Liver (tissue), 9 donors: ENCODE measurements around the gene C19orf53. TPM values are rescaled to one million over a fixed set of nuclear protein-coding genes. Genes with fewer than 3 reads are reported as not detected.

ENCODE experiments used
- DNase-seq: peaks from one replicate; pipeline ENCODE4 v3.0.0-alpha.2; 2017; ENCODE audit warnings: low spot score
- H3K27ac ChIP-seq, 2 donors: one replicate each; pipeline ENCODE4 v1.7.0; 2013; ENCODE audit warnings: inconsistent platforms in 2 of 2, low read length in 2 of 2, control low read depth in 1 of 2, low read depth in 1 of 2, mild to moderate bottlenecking in 1 of 2
- H3K27me3 ChIP-seq, 4 donors: one replicate each; pipeline versions ENCODE4 v1.6.1 to v1.7.0; 2013; ENCODE audit warnings: low read length in 3 of 4, inconsistent platforms in 1 of 4, mild to moderate bottlenecking in 1 of 4, moderate library complexity in 1 of 4; ENCODE audit not compliant: control insufficient read depth in 4 of 4, insufficient read depth in 4 of 4
- H3K36me3 ChIP-seq, 4 donors: one replicate each; pipeline versions ENCODE4 v1.6.1 to v1.7.0; 2013; ENCODE audit warnings: low read length in 3 of 4, mild to moderate bottlenecking in 3 of 4, low read depth in 1 of 4, moderate library complexity in 1 of 4; ENCODE audit not compliant: control insufficient read depth in 4 of 4, insufficient read depth in 3 of 4
- H3K4me1 ChIP-seq, 4 donors: one replicate each; pipeline versions ENCODE4 v1.6.1 to v1.7.0; 2013; ENCODE audit warnings: low read length in 3 of 4, mild to moderate bottlenecking in 3 of 4, moderate library complexity in 1 of 4; ENCODE audit not compliant: control insufficient read depth in 4 of 4, insufficient read depth in 4 of 4
- H3K4me3 ChIP-seq, 3 donors: one replicate each; pipeline versions ENCODE4 v1.6.1 to v1.7.0; 2013; ENCODE audit warnings: low read length in 3 of 3, control low read depth in 1 of 3, low read depth in 1 of 3, mild to moderate bottlenecking in 1 of 3
- H3K9ac ChIP-seq, 2 donors: one replicate each; pipeline ENCODE4 v1.7.0; 2013; ENCODE audit warnings: low read length in 2 of 2, mild to moderate bottlenecking in 2 of 2, moderate library complexity in 2 of 2, control low read depth in 1 of 2, low read depth in 1 of 2
- H3K9me3 ChIP-seq, 4 donors: one replicate each; pipeline versions ENCODE4 v1.6.1 to v1.7.0; 2013; ENCODE audit warnings: low read length in 3 of 4; ENCODE audit not compliant: control insufficient read depth in 4 of 4
- EGR1 ChIP-seq, 2 donors: IDR thresholded peaks; 2 replicates each; pipeline ENCODE4 v1.6.1; 2016 to 2018; ENCODE audit warnings: antibody characterized with exemption in 2 of 2, low read depth in 2 of 2
- FOXA1 ChIP-seq: IDR thresholded peaks from 2 replicates; pipeline ENCODE4 v1.6.1; 2016; ENCODE audit warnings: antibody characterized with exemption
- FOXA2 ChIP-seq: IDR thresholded peaks from 2 replicates; pipeline ENCODE4 v1.6.1; 2016; ENCODE audit warnings: antibody characterized with exemption
- GABPA ChIP-seq, 2 donors: IDR thresholded peaks in 1 of 2; conservative IDR thresholded peaks in 1 of 2; 2 replicates each; pipeline ENCODE4 v1.6.1; 2016; ENCODE audit warnings: antibody characterized with exemption in 2 of 2, mild to moderate bottlenecking in 1 of 2, moderate library complexity in 1 of 2
- HNF4A ChIP-seq, 2 donors: conservative IDR thresholded peaks; 2 replicates each; pipeline ENCODE4 v1.6.1; 2016; ENCODE audit warnings: antibody characterized with exemption in 2 of 2, mild to moderate bottlenecking in 2 of 2
- HNF4G ChIP-seq: IDR thresholded peaks from 2 replicates; pipeline ENCODE4 v1.6.1; 2016; ENCODE audit warnings: antibody characterized with exemption
- JUND ChIP-seq, 2 donors: IDR thresholded peaks; 2 replicates each; pipeline ENCODE4 v1.6.1; 2016; ENCODE audit warnings: antibody characterized with exemption in 2 of 2
- NR2F2 ChIP-seq: IDR thresholded peaks from 2 replicates; pipeline ENCODE4 v1.6.1; 2016; ENCODE audit warnings: antibody characterized with exemption
- RAD21 ChIP-seq, 2 donors: IDR thresholded peaks; 2 replicates each; pipeline ENCODE4 v1.6.1; 2016; ENCODE audit warnings: antibody characterized with exemption in 2 of 2, mild to moderate bottlenecking in 2 of 2
- RXRA ChIP-seq, 2 donors: IDR thresholded peaks; 2 replicates each; pipeline ENCODE4 v1.6.1; 2017 to 2018; ENCODE audit warnings: antibody characterized with exemption in 2 of 2, mild to moderate bottlenecking in 1 of 2
- SP1 ChIP-seq: IDR thresholded peaks from 2 replicates; pipeline ENCODE4 v1.6.1; 2018; ENCODE audit warnings: antibody characterized with exemption, mild to moderate bottlenecking
- YY1 ChIP-seq: IDR thresholded peaks from 2 replicates; pipeline ENCODE4 v1.6.1; 2016; ENCODE audit warnings: antibody characterized with exemption, mild to moderate bottlenecking
- WGBS: extraction: QIAGEN DNeasy Blood & Tissue Kit; methylation state at CpG from one replicate; pipeline ENCODE4 v1.1.7; 2013; 5-methylcytosine and 5-hydroxymethylcytosine counted together
- polyA plus RNA-seq, 2 donors: library from polyadenylated mRNA; stranded (reverse) in 1 of 2; unstranded in 1 of 2; fragments of 200-250 nt in 1 of 2; fragments of >200 nt in 1 of 2; fragmentation: Nextera tagmentation in 1 of 2; extraction: Ambion mirVana in 1 of 2; gene quantifications; one replicate each; pipeline versions ENCODE4 v1.2.1 to v1.2.3, GENCODE V29; 2013 to 2015
- total RNA-seq, 2 donors: library from RNA; depleted of rRNA; stranded (reverse); fragments of >200 nt; gene quantifications; one replicate each; pipeline ENCODE4 v1.2.3, GENCODE V29; 2014
- TF ChIP-seq, protein P1 (sequence below): IDR thresholded peaks from 2 replicates; pipeline ENCODE4 v1.6.1; 2016; ENCODE audit warnings: antibody characterized with exemption
- TF ChIP-seq, protein P2 (sequence below): IDR thresholded peaks from 2 replicates; pipeline ENCODE4 v1.6.1; 2016; ENCODE audit warnings: antibody characterized with exemption
- TF ChIP-seq, protein P3 (sequence below): fragments of 150-350 bp; IDR thresholded peaks from 2 replicates; pipeline ENCODE4 v1.5.1; 2017; ENCODE audit warnings: improper control_type of control experiment, low read depth, low read length; ENCODE audit not compliant: missing input control
- TF ChIP-seq, protein P4 (sequence below): IDR thresholded peaks from 2 replicates; pipeline ENCODE4 v1.6.1; 2016; ENCODE audit warnings: antibody characterized with exemption
- donor health status: healthy.
- donor health status: healthy.
- donor health status: healthy.
- donor health status: healthy.
- donor health status: healthy.

C19orf53 gene
- total and polyA plus RNA-seq, 4 donors: 18.5 to 88.5 (median 59.5) TPM

DNA sequence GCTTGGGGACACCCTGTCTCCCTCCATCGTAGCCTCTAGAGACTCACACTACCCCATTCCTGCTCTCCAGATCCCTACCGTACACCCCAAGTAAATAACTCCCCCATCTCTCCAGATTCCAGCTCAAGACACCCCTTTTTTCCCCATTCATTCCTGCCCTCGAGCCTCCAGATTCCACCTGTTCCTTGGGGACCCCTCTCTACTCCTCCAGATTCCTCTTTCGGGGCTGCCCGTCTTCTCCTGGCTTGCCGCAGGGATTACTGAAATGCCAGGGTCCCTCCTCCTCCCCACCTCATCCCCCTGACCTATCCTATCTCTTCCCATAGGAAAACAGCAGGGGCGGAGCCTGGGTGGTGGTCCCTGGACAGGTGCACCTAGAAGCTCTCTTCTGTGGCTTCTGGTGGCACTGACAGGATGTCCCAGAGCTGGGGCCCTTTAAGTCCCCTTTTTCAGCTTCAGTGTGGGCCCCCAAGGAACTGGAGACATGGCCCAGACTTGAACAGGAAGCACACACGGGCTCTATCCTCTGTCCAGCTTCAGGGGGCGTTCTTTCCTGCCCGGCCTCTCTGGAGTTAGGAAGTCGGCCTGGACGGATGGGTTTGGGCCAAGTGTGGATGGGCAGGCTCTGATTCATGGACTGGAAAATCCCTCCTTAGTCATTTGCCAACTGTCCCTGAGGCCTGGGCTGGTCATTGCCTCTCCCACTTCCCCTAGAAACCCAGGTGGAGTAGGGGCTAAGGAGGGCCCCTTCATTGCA, 22.2 kb downstream of the C19orf53 start:
- WGBS: 48% methylated on average over 12 of the region's 12 CpGs
- Histone ChIP-seq H3K36me3 (no peaks in the 10 kb centered on the region), H3K4me3 (no peak overlapping the region), H3K9me3 (no peaks in the 10 kb centered on the region), H3K27me3 (no peaks in the 10 kb centered on the region), H3K9ac (no peak overlapping the region), H3K27ac (peak overlapping the region; percentile 61 to 78), H3K4me1 (peaks cover 0 to 14% (median 9%) of the 10 kb centered on the region in 4 donors)
- no peak for TF ChIP-seq NR2F2
- no peak for TF ChIP-seq HNF4G
- peak; percentile 16 to 35 for TF ChIP-seq RAD21 (IDR thresholded peaks at IDR 0.05)
- no peak for DNase-seq

DNA sequence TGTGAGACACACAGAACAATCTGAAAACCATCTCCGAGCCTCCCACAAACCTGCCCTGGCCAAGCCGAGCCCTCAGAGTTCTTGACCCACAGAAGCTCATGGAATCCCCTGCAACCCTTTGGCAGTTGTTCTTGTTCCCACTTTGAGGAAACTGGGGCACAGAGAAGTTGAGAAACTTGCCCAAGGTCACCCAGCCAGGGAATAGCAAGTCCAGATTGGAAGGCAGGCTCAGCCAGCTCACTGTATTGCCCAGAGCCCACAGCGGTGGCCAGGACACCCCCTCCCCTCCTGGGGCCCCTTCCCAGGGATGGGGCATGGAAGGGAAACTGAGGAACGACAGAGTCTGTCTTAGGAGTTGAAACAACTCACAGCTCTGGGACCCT, 22.8 kb downstream of the C19orf53 start:
- WGBS: 80% methylated on average over 4 of the region's 4 CpGs
- no peak for DNase-seq
- TF ChIP-seq FOXA1 (no peak), GABPA (IDR thresholded peaks at IDR 0.05 in 1 of 2, conservative IDR thresholded peaks at IDR 0.05 in 1 of 2) (no peak), SP1 (no peak), FOXA2 (no peak), YY1 (no peak), HNF4A (conservative IDR thresholded peaks at IDR 0.05) (no peak), JUND (IDR thresholded peaks at IDR 0.05) (no peak), HNF4G (no peak), RXRA (IDR thresholded peaks at IDR 0.05) (no peak)
- TF ChIP-seq, protein P1, sequence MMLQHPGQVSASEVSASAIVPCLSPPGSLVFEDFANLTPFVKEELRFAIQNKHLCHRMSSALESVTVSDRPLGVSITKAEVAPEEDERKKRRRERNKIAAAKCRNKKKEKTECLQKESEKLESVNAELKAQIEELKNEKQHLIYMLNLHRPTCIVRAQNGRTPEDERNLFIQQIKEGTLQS: no peak
- TF ChIP-seq, protein P2, sequence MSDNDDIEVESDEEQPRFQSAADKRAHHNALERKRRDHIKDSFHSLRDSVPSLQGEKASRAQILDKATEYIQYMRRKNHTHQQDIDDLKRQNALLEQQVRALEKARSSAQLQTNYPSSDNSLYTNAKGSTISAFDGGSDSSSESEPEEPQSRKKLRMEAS: no peak
- Histone ChIP-seq H3K27ac (peak overlapping the region; percentile 61 to 78), H3K9ac (no peak overlapping the region), H3K9me3 (no peaks in the 10 kb centered on the region), H3K36me3 (no peaks in the 10 kb centered on the region), H3K27me3 (no peaks in the 10 kb centered on the region), H3K4me3 (no peak overlapping the region), H3K4me1 (peaks cover 0 to 14% (median 9%) of the 10 kb centered on the region in 4 donors)

DNA sequence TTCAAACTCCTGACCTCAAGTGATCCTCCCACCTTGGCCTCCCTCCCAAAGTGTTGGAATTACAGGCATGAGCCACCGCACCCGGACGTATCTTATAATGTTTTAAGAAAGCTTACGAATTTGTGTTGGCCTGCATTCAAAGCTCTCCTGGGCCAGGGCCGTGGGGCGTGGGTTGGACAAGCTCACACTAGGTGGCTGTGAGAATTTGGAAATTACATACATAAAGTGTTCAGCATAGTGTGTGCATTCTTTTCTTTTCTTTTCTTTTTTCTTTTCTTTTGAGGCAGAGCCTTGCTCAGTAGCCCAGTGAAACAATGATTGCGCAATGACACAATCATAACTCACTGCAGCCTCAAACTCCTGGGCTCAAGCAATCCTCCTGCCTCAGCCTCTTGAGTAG, 23.6 kb downstream of the C19orf53 start:
- H3K36me3 ChIP-seq: no peaks in the 10 kb centered on the region
- H3K27me3 ChIP-seq: no peaks in the 10 kb centered on the region
- 75% methylated on average over 7 of the region's 7 CpGs for WGBS
- H3K4me1 ChIP-seq: peaks cover 0 to 14% (median 9%) of the 10 kb centered on the region in 4 donors
- TF ChIP-seq, protein P3, sequence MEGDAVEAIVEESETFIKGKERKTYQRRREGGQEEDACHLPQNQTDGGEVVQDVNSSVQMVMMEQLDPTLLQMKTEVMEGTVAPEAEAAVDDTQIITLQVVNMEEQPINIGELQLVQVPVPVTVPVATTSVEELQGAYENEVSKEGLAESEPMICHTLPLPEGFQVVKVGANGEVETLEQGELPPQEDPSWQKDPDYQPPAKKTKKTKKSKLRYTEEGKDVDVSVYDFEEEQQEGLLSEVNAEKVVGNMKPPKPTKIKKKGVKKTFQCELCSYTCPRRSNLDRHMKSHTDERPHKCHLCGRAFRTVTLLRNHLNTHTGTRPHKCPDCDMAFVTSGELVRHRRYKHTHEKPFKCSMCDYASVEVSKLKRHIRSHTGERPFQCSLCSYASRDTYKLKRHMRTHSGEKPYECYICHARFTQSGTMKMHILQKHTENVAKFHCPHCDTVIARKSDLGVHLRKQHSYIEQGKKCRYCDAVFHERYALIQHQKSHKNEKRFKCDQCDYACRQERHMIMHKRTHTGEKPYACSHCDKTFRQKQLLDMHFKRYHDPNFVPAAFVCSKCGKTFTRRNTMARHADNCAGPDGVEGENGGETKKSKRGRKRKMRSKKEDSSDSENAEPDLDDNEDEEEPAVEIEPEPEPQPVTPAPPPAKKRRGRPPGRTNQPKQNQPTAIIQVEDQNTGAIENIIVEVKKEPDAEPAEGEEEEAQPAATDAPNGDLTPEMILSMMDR: no peak
- TF ChIP-seq EGR1 (IDR thresholded peaks at IDR 0.05; ENCODE audit: low read depth in 2 of 2) (no peak), RAD21 (IDR thresholded peaks at IDR 0.05) (no peak), HNF4G (no peak), SP1 (no peak)
- TF ChIP-seq, protein P4, sequence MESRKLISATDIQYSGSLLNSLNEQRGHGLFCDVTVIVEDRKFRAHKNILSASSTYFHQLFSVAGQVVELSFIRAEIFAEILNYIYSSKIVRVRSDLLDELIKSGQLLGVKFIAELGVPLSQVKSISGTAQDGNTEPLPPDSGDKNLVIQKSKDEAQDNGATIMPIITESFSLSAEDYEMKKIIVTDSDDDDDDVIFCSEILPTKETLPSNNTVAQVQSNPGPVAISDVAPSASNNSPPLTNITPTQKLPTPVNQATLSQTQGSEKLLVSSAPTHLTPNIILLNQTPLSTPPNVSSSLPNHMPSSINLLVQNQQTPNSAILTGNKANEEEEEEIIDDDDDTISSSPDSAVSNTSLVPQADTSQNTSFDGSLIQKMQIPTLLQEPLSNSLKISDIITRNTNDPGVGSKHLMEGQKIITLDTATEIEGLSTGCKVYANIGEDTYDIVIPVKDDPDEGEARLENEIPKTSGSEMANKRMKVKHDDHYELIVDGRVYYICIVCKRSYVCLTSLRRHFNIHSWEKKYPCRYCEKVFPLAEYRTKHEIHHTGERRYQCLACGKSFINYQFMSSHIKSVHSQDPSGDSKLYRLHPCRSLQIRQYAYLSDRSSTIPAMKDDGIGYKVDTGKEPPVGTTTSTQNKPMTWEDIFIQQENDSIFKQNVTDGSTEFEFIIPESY: no peak
- H3K4me3 ChIP-seq: no peak overlapping the region
- no peak for DNase-seq
- H3K9me3 ChIP-seq: no peaks in the 10 kb centered on the region
- no peak overlapping the region for H3K27ac ChIP-seq
- no peak overlapping the region for H3K9ac ChIP-seq
